ENCODE results near the gene FMNL3. TPM values are rescaled to one million over a fixed set of nuclear protein-coding genes. Genes with fewer than 3 reads are reported as not detected.
"Not testable (repeated sequence)": the region's sequence is repeated elsewhere in the genome, so short reads cannot be mapped to it uniquely, and the experiment has no call there.

FMNL3 gene
- polyA plus RNA-seq, 5 donors: 50.1 to 64.3 (median 52.5) TPM

- DNase-seq: no peak
These were observed 74.1 kb downstream of the FMNL3 start for GRCh38 chr12:49632986-49633702.

- no peak for DNase-seq
These were observed 74.8 kb downstream of the FMNL3 start for GRCh38 chr12:49632401-49632800.

- no peak for DNase-seq
These were observed 75.8 kb downstream of the FMNL3 start for GRCh38 chr12:49631336-49631907.

- DNase-seq: no peak
These were observed 79.3 kb downstream of the FMNL3 start for GRCh38 chr12:49627752-49628360.

- DNase-seq: no peak
These were observed 80.4 kb downstream of the FMNL3 start for GRCh38 chr12:49626836-49627235.

- no peak for DNase-seq
These were observed 80.9 kb downstream of the FMNL3 start for GRCh38 chr12:49626169-49626835.

- DNase-seq: no peak
These were observed 82.2 kb downstream of the FMNL3 start for GRCh38 chr12:49624921-49625577.

- peak; percentile 82 to 86 for DNase-seq
These were observed 83.9 kb downstream of the FMNL3 start, which contains the start of gene PRPF40B for GRCh38 chr12:49623142-49623904. Gene PRPF40B, plus strand, starts transcription at chr12:49623561. Its CDS starts 30 bp downstream, at chr12:49623591.

- DNase-seq: no peak
These were observed 84.6 kb downstream of the FMNL3 start for GRCh38 chr12:49622501-49623141.

- DNase-seq: no peak
These were observed 85.3 kb downstream of the FMNL3 start for GRCh38 chr12:49621651-49622500.

- DNase-seq: no peak
These were observed 87.9 kb downstream of the FMNL3 start for GRCh38 chr12:49619286-49619685.

- no peak for DNase-seq
These were observed 88.6 kb downstream of the FMNL3 start for GRCh38 chr12:49618576-49618975.

- DNase-seq: no peak
These were observed 90.5 kb downstream of the FMNL3 start for GRCh38 chr12:49616533-49617219.

GRCh38 chr12:49615725-49616124 lies 91.5 kb downstream of the FMNL3 start:
- DNase-seq: no peak

GRCh38 chr12:49612210-49612609 lies 95.0 kb downstream of the FMNL3 start:
- no peak for DNase-seq

GRCh38 chr12:49610785-49611184 lies 96.4 kb downstream of the FMNL3 start:
- DNase-seq: not testable (repeated sequence)

GRCh38 chr12:49609875-49610154 lies 97.4 kb downstream of the FMNL3 start:
- DNase-seq: no peak

GRCh38 chr12:49609059-49609874 lies 97.9 kb downstream of the FMNL3 start:
- DNase-seq: no peak
